ENCODE measurements around the gene CFAP210.
"Not testable (repeated sequence)": the region's sequence is repeated elsewhere in the genome, so short reads cannot be mapped to it uniquely, and the experiment has no call there.

Gene CFAP210

GRCh38 chr2:169620509-169620908 is 73.7 kb downstream of the CFAP210 start:
- CTCF ChIA-PET = no interaction called here
- POLR2A ChIA-PET = no interaction called here
- DNase-seq (ENCODE audit: extremely low spot score) = no peak
- TF ChIP-seq CTCF (IDR thresholded peaks at IDR 0.05; ENCODE audit: control extremely low read depth, extremely low read depth, low read depth, missing control alignments) = no peak

- TF ChIP-seq CTCF (IDR thresholded peaks at IDR 0.05; ENCODE audit: control extremely low read depth, extremely low read depth, low read depth, missing control alignments) = no peak
- DNase-seq (ENCODE audit: extremely low spot score) = no peak
- ChIA-PET CTCF (no interaction called here), POLR2A (no interaction called here)
Measured at GRCh38 chr2:169619946-169620345, 74.3 kb downstream of the CFAP210 start.

GRCh38 chr2:169615982-169616381 is 78.2 kb downstream of the CFAP210 start:
- CTCF ChIA-PET; DNase-seq (ENCODE audit: extremely low spot score); POLR2A ChIA-PET: not testable (repeated sequence)

- TF ChIP-seq CTCF (IDR thresholded peaks at IDR 0.05; ENCODE audit: control extremely low read depth, extremely low read depth, low read depth, missing control alignments) = no peak
- ChIA-PET CTCF (interaction anchor here (1.1 kb wide), 1 partner anchor 10 kb away, joined by 3 read pairs; no protein-coding TSS in a partner anchor), POLR2A (no interaction called here)
- no peak for DNase-seq (ENCODE audit: extremely low spot score)
Measured at GRCh38 chr2:169613876-169614275, 80.3 kb downstream of the CFAP210 start.

GRCh38 chr2:169609264-169609663 is 84.9 kb downstream of the CFAP210 start:
- no peak for DNase-seq (ENCODE audit: extremely low spot score)
- no peak for TF ChIP-seq CTCF (IDR thresholded peaks at IDR 0.05; ENCODE audit: control extremely low read depth, extremely low read depth, low read depth, missing control alignments)
- ChIA-PET POLR2A (no interaction called here), CTCF (no interaction called here)

GRCh38 chr2:169599568-169599967 is 94.6 kb downstream of the CFAP210 start:
- ChIA-PET POLR2A (no interaction called here), CTCF (interaction anchor here (0.8 to 1.6 kb wide), 4 partner anchors 9 to 38 kb away, joined by 3 to 6 read pairs (median 3); no protein-coding TSS in a partner anchor)
- no peak for DNase-seq (ENCODE audit: extremely low spot score)
- no peak for TF ChIP-seq CTCF (IDR thresholded peaks at IDR 0.05; ENCODE audit: control extremely low read depth, extremely low read depth, low read depth, missing control alignments)

GRCh38 chr2:169598982-169599381 is 95.2 kb downstream of the CFAP210 start:
- ChIA-PET POLR2A (no interaction called here), CTCF (interaction anchor here (0.9 to 1.6 kb wide), 2 partner anchors 8 to 14 kb away, joined by 3 to 6 read pairs; no protein-coding TSS in a partner anchor)
- TF ChIP-seq CTCF (IDR thresholded peaks at IDR 0.05; ENCODE audit: control extremely low read depth, extremely low read depth, low read depth, missing control alignments) = no peak
- no peak for DNase-seq (ENCODE audit: extremely low spot score)

- DNase-seq (ENCODE audit: extremely low spot score); POLR2A ChIA-PET: not testable (repeated sequence)
- CTCF ChIA-PET = interaction anchor here (1.0 kb wide), 1 partner anchor 11 kb away, joined by 3 read pairs; no protein-coding TSS in a partner anchor
Measured at GRCh38 chr2:169596546-169596945, 97.7 kb downstream of the CFAP210 start.

All from GM10248 (cell line).